K562 (cell line): Measurements from ENCODE around the gene UROS. TPM values are rescaled to one million over a fixed set of nuclear protein-coding genes. Genes with fewer than 3 reads are reported as not detected.

Experiments used
- ATAC-seq: fragments of 200-7000 bp; cut with Tn5 transposase; 3 replicates; pipeline ENCODE4 v1.9.1; 2020; ENCODE audit warnings: moderate library complexity
- BruUV-seq: library from RNA; stranded (reverse); fragments of 400-500 nt; replicated peaks from 2 replicates; lab custom pipeline; 2021; lab: Mats Ljungman, UMichigan
- CTCF ChIA-PET: fragments of 300-600 bp; formaldehyde crosslinking; extraction: SDS; loops from one replicate; lab custom pipeline; 2021; ENCODE audit warnings: low intra/inter-chr PET ratio; lab: Yijun Ruan, JAX
- POLR2A ChIA-PET: fragments of 300-600, 350-650 bp; sonication (Branson Sonifier 250); formaldehyde crosslinking; extraction: SDS; loops from one replicate; lab custom pipeline; 2021; ENCODE audit warnings: antibody characterized with exemption, inconsistent platforms; lab: Yijun Ruan, JAX
- DNase-seq, 4 experiments: peaks; one replicate each; pipeline versions ENCODE4 v3.0.0 to v3.0.0-alpha.2; 2011 to 2018; ENCODE audit warnings: low spot score in 3 of 4, mixed read lengths in 3 of 4; ENCODE audit errors: extremely low read depth in 1 of 4
- FAIRE-seq: peaks from 2 replicates; lab custom pipeline; 2011; peaks lifted over from hg19 to GRCh38; lab: Jason Lieb, UNC
- H2AFZ ChIP-seq: 2 replicates; pipeline ENCODE4 v1.6.0; 2011; ENCODE audit warnings: low read depth, low read length, control low read depth, inconsistent platforms
- H3K27ac ChIP-seq: fragments of 200-600 bp; 3 replicates; pipeline ENCODE4 v1.8.0; 2011; ENCODE audit warnings: low read depth, mild to moderate bottlenecking, control low read depth, inconsistent platforms, low read length, moderate library complexity, mixed read lengths; ENCODE audit errors: extremely low read depth
- H3K27me3 ChIP-seq, 2 experiments: fragments of 300-600 bp in 1 of 2; 2 replicates in 1 of 2; 3 replicates in 1 of 2; pipeline versions ENCODE4 v1.6.0 to v1.8.0; 2011; ENCODE audit warnings: inconsistent platforms in 2 of 2, low read length in 2 of 2, mild to moderate bottlenecking in 1 of 2, mixed read lengths in 1 of 2, moderate library complexity in 1 of 2; ENCODE audit not compliant: control insufficient read depth in 2 of 2, insufficient read depth in 2 of 2
- H3K36me3 ChIP-seq: fragments of 300-600 bp; 3 replicates; pipeline ENCODE4 v1.8.0; 2011; ENCODE audit warnings: mild to moderate bottlenecking, low read length, inconsistent platforms; ENCODE audit not compliant: control insufficient read depth, insufficient read depth
- H3K4me1 ChIP-seq, 2 experiments: fragments of 200-600 bp in 1 of 2; replicated peaks in 1 of 2; 2 replicates in 1 of 2; 3 replicates in 1 of 2; pipeline versions ENCODE4 v1.5.1 to v1.8.0; 2011; ENCODE audit warnings: inconsistent platforms in 2 of 2, low read length in 2 of 2, mild to moderate bottlenecking in 1 of 2, mixed read lengths in 1 of 2, moderate library complexity in 1 of 2; ENCODE audit not compliant: control insufficient read depth in 2 of 2, insufficient read depth in 2 of 2
- H3K4me2 ChIP-seq: 2 replicates; pipeline ENCODE4 v1.6.1; 2011; ENCODE audit warnings: low read length, control low read depth, inconsistent platforms, mixed read lengths; ENCODE audit not compliant: insufficient read depth
- H3K4me3 ChIP-seq: fragments of 200-600 bp; sonication (generic), shearing (Covaris generic); 2 replicates; pipeline ENCODE4 v1.5.1; 2016; ENCODE audit warnings: control low read depth, inconsistent platforms
- H3K79me2 ChIP-seq: fragments of 200-600 bp; 3 replicates; pipeline ENCODE4 v1.8.0; 2011; ENCODE audit warnings: low read length, inconsistent platforms; ENCODE audit not compliant: control insufficient read depth, insufficient read depth
- H3K9ac ChIP-seq, 2 experiments: 2 replicates each; pipeline versions ENCODE4 v1.6.0 to v1.6.1; 2011; ENCODE audit warnings: low read depth in 2 of 2, low read length in 2 of 2, control low read depth in 1 of 2, inconsistent platforms in 1 of 2, mild to moderate bottlenecking in 1 of 2, mixed read lengths in 1 of 2; ENCODE audit not compliant: insufficient read depth in 1 of 2
- H3K9me1 ChIP-seq: one replicate; pipeline ENCODE4 v1.6.0; 2011; ENCODE audit warnings: inconsistent platforms, mild to moderate bottlenecking, low read length, moderate library complexity; ENCODE audit not compliant: control insufficient read depth, insufficient read depth
- H3K9me3 ChIP-seq: replicated peaks from 2 replicates; pipeline ENCODE4 v1.5.1; 2011; ENCODE audit warnings: low read depth, low read length, inconsistent platforms; ENCODE audit not compliant: control insufficient read depth, insufficient read depth
- H4K20me1 ChIP-seq: replicated peaks from 2 replicates; pipeline ENCODE4 v1.6.1; 2011; ENCODE audit warnings: low read length, inconsistent platforms, mixed read lengths; ENCODE audit not compliant: control insufficient read depth, insufficient read depth
- DIDO1 ChIP-seq: fragments of 450-650 bp; IDR thresholded peaks from 2 replicates; pipeline ENCODE4 v1.6.1; 2016; ENCODE audit warnings: low read depth, missing biosample characterization, missing genetic modification characterization
- JUNB ChIP-seq: fragments of 450-650 bp; formaldehyde crosslinking; conservative IDR thresholded peaks from 2 replicates; pipeline ENCODE4 v1.4.0; 2020; ENCODE audit warnings: mild to moderate bottlenecking
- SMARCE1 ChIP-seq: fragments of 450-650 bp; IDR thresholded peaks from 2 replicates; pipeline ENCODE4 v1.7.1; 2016; ENCODE audit warnings: mild to moderate bottlenecking
- XRCC5 ChIP-seq: fragments of 200-400 bp; formaldehyde crosslinking; IDR thresholded peaks from 2 replicates; pipeline ENCODE4 v1.6.1; 2017; ENCODE audit warnings: low read depth, mild to moderate bottlenecking, low read length
- ZC3H8 ChIP-seq: fragments of 450-650 bp; IDR thresholded peaks from 2 replicates; pipeline ENCODE4 v1.6.1; 2017
- ZNF212 ChIP-seq: fragments of 450-650 bp; formaldehyde crosslinking; IDR thresholded peaks from 2 replicates; pipeline ENCODE4 v1.4.0; 2020; ENCODE audit warnings: mild to moderate bottlenecking
- ZNF444 ChIP-seq: fragments of 250-450 bp; sonication (Bioruptor Pico); IDR thresholded peaks from 2 replicates; pipeline ENCODE4 v1.4.0; 2020; ENCODE audit warnings: mild to moderate bottlenecking, moderate library complexity
- ZNF668 ChIP-seq: fragments of 250-450 bp; sonication (Bioruptor Pico); IDR thresholded peaks from 2 replicates; pipeline ENCODE4 v1.8.0; 2022; ENCODE audit warnings: mild to moderate bottlenecking, inconsistent platforms
- WGBS: fragments of 100-300 bp; shearing (Covaris generic); methylation state at CpG from one replicate; pipeline ENCODE4 v1.1.6; 2016; ENCODE audit warnings: low coverage, mixed read lengths; ENCODE audit not compliant: insufficient coverage; ENCODE audit errors: missing lambda C conversion rate; 5-methylcytosine and 5-hydroxymethylcytosine counted together
- in situ Hi-C: fragments of 300-500 bp; cut with MboI; formaldehyde crosslinking; loops from 4 replicates; pipeline ENCODE4 v1.15.0; 2018; ENCODE audit warnings: inconsistent platforms, mixed read lengths
- intact Hi-C: fragments of 100-400 bp; cut with micrococcal nuclease; formaldehyde crosslinking; loops from 2 replicates; pipeline ENCODE4 v1.14.2; 2022
- polyA plus RNA-seq, 8 experiments: library from polyadenylated mRNA; depleted of rRNA in 4 of 8; stranded (reverse) in 5 of 8; unstranded in 3 of 8; fragments of >200 nt; fragmentation: Nextera tagmentation in 2 of 8; fragmentation: Illumina TruSeq in 1 of 8; extraction: Ambion mirVana in 2 of 8; extraction: Trizol in 1 of 8; gene quantifications; 2 replicates each; pipeline versions ENCODE4 v1.2.1 to v1.2.3, GENCODE V29; 2011 to 2014; ENCODE audit warnings: inconsistent platforms in 1 of 8, missing spikeins in 1 of 8
- total RNA-seq, 7 experiments: library from RNA; depleted of rRNA in 6 of 7; stranded (reverse); fragments of >200 nt in 6 of 7; fragmentation: Illumina TruSeq in 2 of 7; extraction: Trizol in 2 of 7; gene quantifications; 2 replicates each; pipeline versions ENCODE4 v1.2.1 to v1.2.3, GENCODE V29; 2011 to 2021; ENCODE audit warnings: low replicate concordance in 1 of 7
- TF ChIP-seq, protein P1 (sequence below): fragments of 250-450 bp; sonication (Bioruptor Pico); IDR thresholded peaks from 2 replicates; pipeline ENCODE4 v1.4.0; 2020
- TF ChIP-seq, protein P2 (sequence below), 2 experiments: fragments of 450-650 bp in 1 of 2; sonication (generic) in 1 of 2; formaldehyde crosslinking; conservative IDR thresholded peaks; 2 replicates each; pipeline versions ENCODE4 v1.4.0 to v1.8.1; 2020 to 2022; ENCODE audit warnings: mild to moderate bottlenecking in 1 of 2, missing genetic modification reagents in 1 of 2

UROS gene
- total and polyA plus RNA-seq, 9 of the 15 experiments (the other 6 are each of a cell fraction or from before 2014, with no cell fraction given): 6.4 to 39.1 (median 32.3) TPM

DNA sequence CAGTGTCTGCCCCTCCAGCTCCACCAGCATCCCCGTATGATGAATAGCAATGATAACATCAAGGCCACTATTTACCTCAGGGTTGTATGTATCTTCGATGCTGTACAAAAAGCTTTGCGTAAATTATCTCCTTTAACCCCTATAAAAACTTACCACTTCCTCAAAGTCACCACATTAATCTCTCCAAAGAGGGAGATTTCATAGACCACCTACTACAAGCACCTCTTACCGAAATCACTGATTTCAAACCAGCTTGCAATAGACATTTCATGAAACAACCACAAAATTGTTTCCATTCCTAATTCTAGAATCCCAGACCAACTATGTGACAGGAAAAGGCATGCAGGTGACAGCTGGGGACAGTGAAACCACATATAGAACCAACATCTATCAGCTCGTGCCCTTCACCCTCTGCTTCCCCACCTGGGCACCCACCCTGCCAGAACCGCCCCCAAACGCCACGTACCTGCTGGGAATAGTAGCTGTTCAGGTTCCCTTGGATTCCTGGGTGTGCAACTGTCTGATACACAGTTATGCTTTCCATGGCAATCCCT lies 27.3 kb downstream of the UROS start:
- BruUV-seq: no TSS peak
- TF ChIP-seq ZC3H8 (no peak), ZNF668 (CRISPR knock-in tag) (no peak), ZNF212 (no peak), JUNB (CRISPR knock-in tag) (no peak), XRCC5 (no peak), SMARCE1 (no peak), ZNF444 (CRISPR knock-in tag) (no peak), DIDO1 (tag) (no peak)
- TF ChIP-seq, protein P1, sequence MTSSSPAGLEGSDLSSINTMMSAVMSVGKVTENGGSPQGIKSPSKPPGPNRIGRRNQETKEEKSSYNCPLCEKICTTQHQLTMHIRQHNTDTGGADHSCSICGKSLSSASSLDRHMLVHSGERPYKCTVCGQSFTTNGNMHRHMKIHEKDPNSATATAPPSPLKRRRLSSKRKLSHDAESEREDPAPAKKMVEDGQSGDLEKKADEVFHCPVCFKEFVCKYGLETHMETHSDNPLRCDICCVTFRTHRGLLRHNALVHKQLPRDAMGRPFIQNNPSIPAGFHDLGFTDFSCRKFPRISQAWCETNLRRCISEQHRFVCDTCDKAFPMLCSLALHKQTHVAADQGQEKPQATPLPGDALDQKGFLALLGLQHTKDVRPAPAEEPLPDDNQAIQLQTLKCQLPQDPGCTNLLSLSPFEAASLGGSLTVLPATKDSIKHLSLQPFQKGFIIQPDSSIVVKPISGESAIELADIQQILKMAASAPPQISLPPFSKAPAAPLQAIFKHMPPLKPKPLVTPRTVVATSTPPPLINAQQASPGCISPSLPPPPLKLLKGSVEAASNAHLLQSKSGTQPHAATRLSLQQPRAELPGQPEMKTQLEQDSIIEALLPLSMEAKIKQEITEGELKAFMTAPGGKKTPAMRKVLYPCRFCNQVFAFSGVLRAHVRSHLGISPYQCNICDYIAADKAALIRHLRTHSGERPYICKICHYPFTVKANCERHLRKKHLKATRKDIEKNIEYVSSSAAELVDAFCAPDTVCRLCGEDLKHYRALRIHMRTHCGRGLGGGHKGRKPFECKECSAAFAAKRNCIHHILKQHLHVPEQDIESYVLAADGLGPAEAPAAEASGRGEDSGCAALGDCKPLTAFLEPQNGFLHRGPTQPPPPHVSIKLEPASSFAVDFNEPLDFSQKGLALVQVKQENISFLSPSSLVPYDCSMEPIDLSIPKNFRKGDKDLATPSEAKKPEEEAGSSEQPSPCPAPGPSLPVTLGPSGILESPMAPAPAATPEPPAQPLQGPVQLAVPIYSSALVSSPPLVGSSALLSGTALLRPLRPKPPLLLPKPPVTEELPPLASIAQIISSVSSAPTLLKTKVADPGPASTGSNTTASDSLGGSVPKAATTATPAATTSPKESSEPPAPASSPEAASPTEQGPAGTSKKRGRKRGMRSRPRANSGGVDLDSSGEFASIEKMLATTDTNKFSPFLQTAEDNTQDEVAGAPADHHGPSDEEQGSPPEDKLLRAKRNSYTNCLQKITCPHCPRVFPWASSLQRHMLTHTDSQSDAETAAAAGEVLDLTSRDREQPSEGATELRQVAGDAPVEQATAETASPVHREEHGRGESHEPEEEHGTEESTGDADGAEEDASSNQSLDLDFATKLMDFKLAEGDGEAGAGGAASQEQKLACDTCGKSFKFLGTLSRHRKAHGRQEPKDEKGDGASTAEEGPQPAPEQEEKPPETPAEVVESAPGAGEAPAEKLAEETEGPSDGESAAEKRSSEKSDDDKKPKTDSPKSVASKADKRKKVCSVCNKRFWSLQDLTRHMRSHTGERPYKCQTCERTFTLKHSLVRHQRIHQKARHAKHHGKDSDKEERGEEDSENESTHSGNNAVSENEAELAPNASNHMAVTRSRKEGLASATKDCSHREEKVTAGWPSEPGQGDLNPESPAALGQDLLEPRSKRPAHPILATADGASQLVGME (CRISPR knock-in tag): no peak
- TF ChIP-seq, protein P2, sequence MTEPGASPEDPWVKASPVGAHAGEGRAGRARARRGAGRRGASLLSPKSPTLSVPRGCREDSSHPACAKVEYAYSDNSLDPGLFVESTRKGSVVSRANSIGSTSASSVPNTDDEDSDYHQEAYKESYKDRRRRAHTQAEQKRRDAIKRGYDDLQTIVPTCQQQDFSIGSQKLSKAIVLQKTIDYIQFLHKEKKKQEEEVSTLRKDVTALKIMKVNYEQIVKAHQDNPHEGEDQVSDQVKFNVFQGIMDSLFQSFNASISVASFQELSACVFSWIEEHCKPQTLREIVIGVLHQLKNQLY (CRISPR knock-in tag; conservative IDR thresholded peaks at IDR 0.05): no peak
- Histone ChIP-seq H3K4me1 (peaks cover 0 to 4% of the 10 kb centered on the region in 2 experiments; a peak in 2 of 5 replicates), H3K36me3 (peaks cover 37% of the 10 kb centered on the region; the same call in 2 of the 3 replicates), H3K27me3 (no peaks in the 10 kb centered on the region), H3K27ac (no peak overlapping the region), H2AFZ (no peak overlapping the region), H4K20me1 (no peaks in the 10 kb centered on the region; the same call in 1 of the 2 replicates), H3K9me1 (peaks cover 2% of the 10 kb centered on the region), H3K9ac (no peak overlapping the region), H3K9me3 (no peaks in the 10 kb centered on the region), H3K4me3 (no peak overlapping the region), H3K4me2 (no peak overlapping the region), H3K79me2 (no peaks in the 10 kb centered on the region)
- intact Hi-C loops (no loop called here), in situ Hi-C loops (no loop called here)
- DNase-seq: no peak
- no peak for FAIRE-seq
- POLR2A ChIA-PET: interaction anchor here (1.2 to 2.3 kb wide), 5 partner anchors 9 to 13 kb away, joined by 4 to 5 read pairs (median 5); no protein-coding TSS in a partner anchor
- CTCF ChIA-PET: no interaction called here
- no peak for ATAC-seq
- 58% methylated on average over 7 of the region's 8 CpGs for WGBS
